ENCODE results near the gene HECTD3. TPM values are rescaled to one million over a fixed set of nuclear protein-coding genes. Genes with fewer than 3 reads are reported as not detected.

HECTD3 gene
- total RNA-seq (2022; extraction: Qiagen RNA extraction) = 12.1 to 20.0 TPM (median 19.2 TPM) in 5 replicates

GRCh38 chr1:45010855-45011811, at the start of gene HECTD3:
TSS of gene HECTD3 (minus strand) at chr1:45011324. CDS start at chr1:45011257, 67 bp downstream.

GRCh38 chr1:45011837-45012638, 914 bp upstream of the HECTD3 start, which contains the start of gene UROD:
TSS of gene UROD (plus strand) at chr1:45012254. CDS start at chr1:45012266, 12 bp downstream.

Other genes with a start within 250 kb of the HECTD3 start
- gene RPS8, start 235.8 kb downstream of the HECTD3 start, total RNA-seq (2022; extraction: Qiagen RNA extraction) = 1,410 to 1,585 TPM (median 1,417 TPM) in 5 replicates
- 0.23 to 0.45 TPM (median 0.36 TPM) in 5 replicates for gene BEST4, start 223.2 kb downstream of the HECTD3 start, total RNA-seq (2022; extraction: Qiagen RNA extraction)
- 10.7 to 15.3 TPM (median 15.2 TPM) in 5 replicates for gene PLK3, start 210.9 kb downstream of the HECTD3 start, total RNA-seq (2022; extraction: Qiagen RNA extraction)
- gene DYNLT4, start 204.0 kb downstream of the HECTD3 start, total RNA-seq (2022; extraction: Qiagen RNA extraction) = 0.38 to 0.73 TPM (median 0.53 TPM) in 4 of 5 replicates, not detected in the other
- 1.4 to 3.4 TPM (median 2.6 TPM) in 5 replicates for gene BTBD19, start 202.8 kb downstream of the HECTD3 start, total RNA-seq (2022; extraction: Qiagen RNA extraction)
- 0.12 to 0.26 TPM (median 0.17 TPM) in 5 replicates for gene PTCH2, start 168.1 kb downstream of the HECTD3 start, total RNA-seq (2022; extraction: Qiagen RNA extraction)
- gene EIF2B3, start 24.7 kb downstream of the HECTD3 start, total RNA-seq (2022; extraction: Qiagen RNA extraction) = 16.5 to 17.5 TPM (median 17.4 TPM) in 5 replicates
- 42.4 to 50.3 TPM (median 44.4 TPM) in 5 replicates for gene UROD, start 930 bp upstream of the HECTD3 start, total RNA-seq (2022; extraction: Qiagen RNA extraction)
- gene ZSWIM5, start 195.3 kb upstream of the HECTD3 start, total RNA-seq (2022; extraction: Qiagen RNA extraction) = 0.36 to 0.71 TPM (median 0.57 TPM) in 5 replicates